ENCODE measurements around the gene BNIP5.
"Not testable (repeated sequence)": the region's sequence is repeated elsewhere in the genome, so short reads cannot be mapped to it uniquely, and the experiment has no call there.

The BNIP5 gene

DNA sequence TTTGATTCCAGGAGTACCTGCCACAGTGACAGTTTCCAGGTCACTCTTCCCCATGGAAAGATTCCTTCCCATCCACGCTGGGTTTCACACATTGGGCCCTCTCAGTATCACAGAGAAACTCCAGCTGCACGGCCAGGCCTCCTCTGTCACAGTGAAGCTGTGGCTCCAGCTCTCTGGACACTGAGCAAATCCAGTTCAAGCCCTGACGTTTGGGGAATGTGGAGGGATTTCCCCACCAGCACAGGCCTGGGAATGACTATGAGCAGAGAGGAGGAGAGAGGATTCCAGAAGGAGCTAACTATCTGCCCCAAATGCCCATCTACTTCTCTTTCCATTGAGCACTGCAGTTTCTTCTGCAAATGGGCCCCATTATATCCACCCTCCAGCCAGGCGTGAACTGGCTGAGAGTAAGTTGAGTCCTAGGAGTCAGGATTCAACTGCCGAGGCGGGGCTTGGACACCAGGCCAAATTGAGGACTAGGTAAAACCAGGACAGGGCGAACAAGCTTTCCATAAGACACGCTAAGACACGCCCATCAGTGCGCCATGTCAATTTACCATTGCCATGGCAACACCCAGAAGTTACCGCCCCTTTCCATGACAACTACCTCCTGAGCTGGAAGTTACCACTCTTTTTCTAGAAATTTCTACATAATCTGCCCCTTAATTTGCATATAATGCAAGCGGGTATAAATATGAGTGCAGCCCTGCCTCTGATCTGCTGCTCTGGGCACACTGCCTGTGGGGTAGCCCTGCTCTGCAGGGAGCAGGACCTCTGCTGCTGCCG, 9.2 kb upstream of the BNIP5 start:
- TF ChIP-seq, protein P1, sequence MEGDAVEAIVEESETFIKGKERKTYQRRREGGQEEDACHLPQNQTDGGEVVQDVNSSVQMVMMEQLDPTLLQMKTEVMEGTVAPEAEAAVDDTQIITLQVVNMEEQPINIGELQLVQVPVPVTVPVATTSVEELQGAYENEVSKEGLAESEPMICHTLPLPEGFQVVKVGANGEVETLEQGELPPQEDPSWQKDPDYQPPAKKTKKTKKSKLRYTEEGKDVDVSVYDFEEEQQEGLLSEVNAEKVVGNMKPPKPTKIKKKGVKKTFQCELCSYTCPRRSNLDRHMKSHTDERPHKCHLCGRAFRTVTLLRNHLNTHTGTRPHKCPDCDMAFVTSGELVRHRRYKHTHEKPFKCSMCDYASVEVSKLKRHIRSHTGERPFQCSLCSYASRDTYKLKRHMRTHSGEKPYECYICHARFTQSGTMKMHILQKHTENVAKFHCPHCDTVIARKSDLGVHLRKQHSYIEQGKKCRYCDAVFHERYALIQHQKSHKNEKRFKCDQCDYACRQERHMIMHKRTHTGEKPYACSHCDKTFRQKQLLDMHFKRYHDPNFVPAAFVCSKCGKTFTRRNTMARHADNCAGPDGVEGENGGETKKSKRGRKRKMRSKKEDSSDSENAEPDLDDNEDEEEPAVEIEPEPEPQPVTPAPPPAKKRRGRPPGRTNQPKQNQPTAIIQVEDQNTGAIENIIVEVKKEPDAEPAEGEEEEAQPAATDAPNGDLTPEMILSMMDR (IDR thresholded peaks at IDR 0.05; ENCODE audit: borderline replicate concordance, control extremely low read depth, extremely low read depth, insufficient read depth, missing control alignments): no peak
- in situ Hi-C loops (cut with MboI; ENCODE audit: low sequenced_read_pairs, unreplicated experiment): no loop called here
- DNase-seq (ENCODE audit: low spot score): no peak

DNA sequence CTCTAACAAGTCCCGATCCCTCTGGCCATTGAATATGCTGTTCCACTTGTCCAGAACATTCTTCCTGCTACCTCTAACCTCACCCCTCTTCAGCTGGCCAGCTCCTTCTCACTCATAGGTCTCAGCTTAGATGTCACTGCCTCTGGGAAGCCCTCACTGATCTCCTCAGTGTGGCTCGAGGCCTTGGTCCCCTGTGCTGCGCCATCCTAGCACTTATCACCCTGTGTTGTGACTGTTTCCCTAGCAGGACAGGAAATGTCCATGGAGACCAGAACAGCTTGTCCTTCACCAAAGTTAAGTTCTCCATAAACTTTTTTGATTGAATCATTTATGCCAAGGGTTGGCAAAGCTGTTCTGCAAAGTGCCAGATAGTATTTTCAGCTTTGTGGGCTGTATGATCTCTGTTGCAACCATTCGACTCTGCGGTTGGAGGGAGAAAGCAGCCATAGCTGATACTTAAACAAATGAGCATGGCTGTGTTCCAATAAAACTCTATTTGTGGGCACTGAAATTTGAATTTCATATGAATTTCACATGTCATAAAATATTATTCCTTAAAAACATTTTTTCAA, 6.5 kb upstream of the BNIP5 start:
- DNase-seq (ENCODE audit: low spot score): no peak
- TF ChIP-seq, protein P1 (IDR thresholded peaks at IDR 0.05; ENCODE audit: borderline replicate concordance, control extremely low read depth, extremely low read depth, insufficient read depth, missing control alignments): no peak
- in situ Hi-C loops (cut with MboI; ENCODE audit: low sequenced_read_pairs, unreplicated experiment): no loop called here

DNA sequence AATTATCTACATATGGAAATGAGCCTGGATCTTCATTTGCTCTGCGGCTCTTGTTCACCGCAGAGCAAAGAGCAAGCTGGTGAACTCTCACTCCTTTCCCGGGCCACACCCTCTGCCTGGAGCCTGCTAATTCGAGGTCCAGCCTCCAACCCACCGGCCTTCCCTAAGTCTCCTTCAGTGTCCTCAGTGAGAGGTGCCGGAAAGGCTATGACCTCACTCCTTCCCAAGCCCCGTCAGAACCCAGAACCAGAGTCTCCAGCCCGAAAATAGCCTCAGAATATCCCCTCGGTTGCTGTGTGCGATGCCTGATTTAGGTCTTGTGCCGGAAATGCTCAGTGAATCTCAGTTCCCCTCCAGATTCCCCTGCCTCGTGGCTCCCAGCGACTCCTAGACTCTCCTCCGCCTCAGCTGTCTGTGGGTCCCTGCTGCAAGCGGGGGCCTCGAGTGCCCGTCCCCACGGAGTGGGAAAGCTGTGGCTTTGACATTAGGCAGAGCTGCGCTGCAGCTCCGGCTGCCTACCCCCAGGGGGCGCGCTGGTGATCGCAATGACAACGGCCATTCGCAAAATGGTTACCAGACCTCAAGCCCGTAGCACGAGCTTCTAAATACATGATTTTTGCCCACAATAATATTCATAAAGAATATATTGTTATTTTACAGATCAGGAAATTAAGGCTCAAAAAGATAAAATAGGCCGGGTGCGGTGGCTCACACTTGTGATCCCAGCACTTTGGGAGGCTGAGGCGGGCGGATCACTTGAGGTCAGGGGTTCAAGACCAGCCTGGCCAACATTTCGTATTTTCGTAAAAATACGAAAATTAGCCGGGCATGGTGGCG, 4.1 kb upstream of the BNIP5 start:
- peak; percentile 82 for DNase-seq (ENCODE audit: low spot score)
- in situ Hi-C loops (cut with MboI; ENCODE audit: low sequenced_read_pairs, unreplicated experiment): no loop called here
- TF ChIP-seq, protein P1 (IDR thresholded peaks at IDR 0.05; ENCODE audit: borderline replicate concordance, control extremely low read depth, extremely low read depth, insufficient read depth, missing control alignments): peak; percentile 95

DNA sequence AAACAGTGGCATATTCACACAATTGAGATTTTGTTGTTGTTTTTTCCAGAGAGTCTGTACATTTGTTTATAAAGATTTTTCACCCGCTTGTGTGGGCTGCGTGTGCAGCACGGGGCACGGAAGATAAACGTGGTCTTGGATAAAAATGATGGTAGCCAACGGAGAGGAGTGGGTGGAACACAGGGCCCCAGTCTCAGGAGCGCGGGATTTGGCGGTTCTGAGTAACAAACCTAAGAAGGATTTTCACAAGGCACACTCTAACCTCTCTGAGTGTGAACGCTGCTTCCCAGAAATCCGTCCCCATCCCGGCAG, 3.6 kb upstream of the BNIP5 start:
- in situ Hi-C loops (cut with MboI; ENCODE audit: low sequenced_read_pairs, unreplicated experiment): no loop called here
- TF ChIP-seq, protein P1 (IDR thresholded peaks at IDR 0.05; ENCODE audit: borderline replicate concordance, control extremely low read depth, extremely low read depth, insufficient read depth, missing control alignments): no peak

DNA sequence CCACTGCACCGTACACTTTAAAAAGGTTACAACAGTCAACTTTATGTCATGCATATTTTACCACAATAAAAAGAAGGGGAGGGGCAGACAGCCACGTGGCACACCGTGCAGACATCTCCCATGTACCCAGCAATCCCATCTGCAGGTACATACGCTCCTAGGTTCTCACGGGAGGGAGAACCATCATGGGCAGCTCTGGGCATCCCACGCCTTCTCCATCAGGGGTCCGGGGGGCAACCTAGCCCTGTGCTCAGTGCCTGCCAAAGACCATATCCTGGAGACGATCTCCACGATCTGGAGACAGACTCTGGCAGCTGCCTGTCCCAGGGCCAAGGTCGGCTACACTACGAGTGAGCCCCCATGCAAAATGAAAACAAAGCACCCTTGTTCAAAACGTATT, 2.5 kb upstream of the BNIP5 start:
- no peak for DNase-seq (ENCODE audit: low spot score)
- TF ChIP-seq, protein P1 (IDR thresholded peaks at IDR 0.05; ENCODE audit: borderline replicate concordance, control extremely low read depth, extremely low read depth, insufficient read depth, missing control alignments): no peak
- in situ Hi-C loops (cut with MboI; ENCODE audit: low sequenced_read_pairs, unreplicated experiment): no loop called here

More for the DNA sequence above, 3.6 kb upstream of the BNIP5 start:
- no peak for DNase-seq (ENCODE audit: low spot score)

DNA sequence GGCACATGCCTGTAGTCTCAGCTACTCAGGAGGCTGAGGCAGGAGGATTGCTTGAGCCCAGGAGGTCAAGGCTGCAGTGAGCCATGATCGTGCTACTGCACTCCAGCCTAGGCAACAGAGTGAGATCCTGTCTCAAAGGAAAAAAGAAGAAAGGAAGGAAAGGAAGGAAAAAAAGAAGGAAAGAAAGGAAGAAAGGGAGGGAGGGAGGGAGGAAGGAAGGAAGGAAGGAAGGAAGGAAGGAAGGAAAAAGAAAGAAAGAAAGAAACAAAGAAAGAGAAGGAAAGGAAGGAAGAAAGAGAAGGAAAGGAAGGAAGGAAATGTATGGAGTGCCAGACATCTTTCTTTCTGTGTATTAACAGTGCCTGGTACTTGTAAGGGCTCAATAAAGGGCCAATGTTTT, 1.5 kb upstream of the BNIP5 start:
- DNase-seq (ENCODE audit: low spot score); in situ Hi-C loops (cut with MboI; ENCODE audit: low sequenced_read_pairs, unreplicated experiment): not testable (repeated sequence)

DNA sequence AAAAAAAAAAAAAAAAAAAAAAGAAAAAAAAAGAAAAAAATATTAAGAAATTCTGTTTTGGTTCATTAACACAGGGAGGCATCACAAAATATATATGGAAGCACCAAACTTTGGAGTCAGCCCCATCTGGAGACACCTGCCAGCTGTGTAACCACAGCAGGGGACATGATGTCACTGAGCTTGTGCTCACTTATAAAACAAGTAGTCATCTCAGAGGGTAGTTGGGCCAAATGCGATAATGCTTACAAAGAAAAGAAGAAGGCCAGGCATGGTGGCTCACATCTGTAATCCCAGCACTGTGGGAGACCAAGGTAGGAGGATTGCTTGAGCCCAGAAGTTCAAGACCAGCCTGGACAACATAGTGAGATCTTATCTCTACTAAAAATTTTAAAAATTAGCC, 1.1 kb upstream of the BNIP5 start:
- no peak for DNase-seq (ENCODE audit: low spot score)

More for the DNA sequence above, 1.1 kb upstream of the BNIP5 start:
- TF ChIP-seq, protein P1 (IDR thresholded peaks at IDR 0.05; ENCODE audit: borderline replicate concordance, control extremely low read depth, extremely low read depth, insufficient read depth, missing control alignments): no peak
- in situ Hi-C loops (cut with MboI; ENCODE audit: low sequenced_read_pairs, unreplicated experiment): no loop called here

Measured in GM13976 (cell line).